GM21381 (cell line): Measurements from ENCODE around the gene GPT2.

Source experiments
- ATAC-seq: cut with Tn5 transposase; IDR thresholded peaks from one replicate; pipeline ENCODE4 v1.9.1; 2021; ENCODE audit warnings: mild to moderate bottlenecking, moderate library complexity; ENCODE audit not compliant: unreplicated experiment

The GPT2 gene

DNA sequence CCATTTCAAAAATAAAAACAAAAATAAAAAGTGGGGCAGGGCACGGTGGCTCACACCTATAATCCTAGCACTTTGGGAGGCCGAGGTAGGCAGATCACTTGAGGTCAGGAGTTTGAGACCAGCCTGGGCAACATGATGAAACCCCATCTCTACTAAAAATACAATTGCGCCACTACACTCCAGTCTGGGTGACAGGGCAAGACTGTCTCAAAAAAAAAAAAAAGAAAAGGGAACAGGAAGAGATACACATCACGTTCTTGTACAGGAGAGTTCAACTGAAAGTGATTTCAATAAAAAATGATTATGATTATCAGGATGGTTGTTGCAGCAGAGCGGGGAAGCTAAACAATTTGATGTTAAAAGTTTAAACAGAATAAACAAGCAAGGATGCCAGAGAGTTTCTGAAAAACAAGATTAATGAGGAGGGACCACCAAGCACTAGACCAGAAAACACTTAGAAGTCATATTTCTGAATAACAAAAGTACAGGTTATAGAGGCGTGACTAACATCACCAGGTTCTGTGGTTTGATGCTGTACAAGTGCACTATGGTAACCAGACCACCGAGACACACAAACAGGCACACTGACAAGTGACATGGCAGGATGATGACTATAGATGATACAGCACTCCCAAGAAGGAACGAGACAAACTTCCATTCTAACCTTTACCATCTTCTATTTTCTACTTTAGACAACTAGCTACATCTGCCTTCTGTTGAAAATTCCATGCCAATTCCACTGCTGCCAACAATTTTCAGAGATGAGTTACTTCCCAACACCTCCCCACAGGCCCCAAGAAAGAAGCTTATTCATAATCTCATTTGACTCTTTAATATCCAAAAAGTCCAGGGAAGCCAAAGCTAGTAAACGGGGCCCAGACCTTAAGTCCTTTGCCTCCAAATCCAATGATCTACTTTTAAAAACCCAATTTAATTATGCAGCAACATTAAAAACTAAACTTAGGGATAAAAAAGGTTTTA is 77.5 kb downstream of the GPT2 start:
- no peak for ATAC-seq

DNA sequence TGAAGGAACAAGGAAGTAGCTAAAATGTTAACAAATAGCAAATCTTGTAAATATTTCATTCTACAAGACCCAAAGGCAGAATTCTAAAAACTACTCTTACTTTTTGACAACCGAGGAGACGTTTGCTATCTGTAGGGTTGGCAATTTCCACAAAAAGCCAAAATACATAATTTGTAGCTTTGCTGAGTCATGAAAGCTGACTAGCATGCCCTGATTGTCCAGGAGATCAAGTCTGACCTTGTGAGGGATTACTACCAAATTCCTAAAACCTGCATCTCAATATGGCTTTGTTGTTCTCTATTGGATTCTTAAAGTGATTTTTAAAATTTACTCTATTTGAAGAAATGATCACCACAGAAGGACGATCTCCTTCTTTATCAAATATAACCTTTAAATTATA is 78.5 kb downstream of the GPT2 start:
- no peak for ATAC-seq

DNA sequence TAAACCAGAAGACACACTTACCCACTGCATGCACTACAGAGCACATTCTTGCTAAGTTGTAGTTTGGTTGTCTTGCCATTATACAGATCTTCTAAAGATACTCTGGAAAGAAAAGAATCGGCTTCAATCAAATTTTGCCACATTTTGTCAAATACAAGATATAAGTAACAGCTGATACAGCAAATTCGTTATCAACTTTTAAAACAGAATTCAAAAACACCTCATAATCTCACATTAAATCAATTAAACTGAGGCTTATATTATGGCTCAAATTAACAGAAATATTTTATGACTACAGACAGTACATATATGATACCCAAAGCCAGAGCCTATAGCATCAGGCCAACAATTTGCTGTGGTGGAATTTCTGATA is 83.9 kb downstream of the GPT2 start:
- ATAC-seq, result no peak

DNA sequence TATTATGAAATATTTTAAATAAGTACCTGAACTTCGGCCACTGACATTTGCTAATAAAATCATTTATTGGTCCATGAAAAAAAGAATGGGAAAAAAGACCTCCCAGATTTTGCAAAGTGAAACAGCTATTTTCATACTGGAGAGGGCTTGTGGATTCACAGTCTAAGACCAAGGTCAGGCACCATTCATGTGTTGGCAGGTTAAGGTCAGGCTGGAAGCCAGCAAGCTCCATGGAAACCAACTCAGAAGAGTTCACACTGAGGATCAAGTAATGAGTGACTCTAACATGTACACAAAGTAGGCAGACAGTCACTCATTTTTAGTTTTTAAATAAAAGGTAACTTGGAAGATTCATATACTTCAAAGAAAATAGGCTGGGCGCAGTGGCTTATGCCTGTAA is 85.9 kb downstream of the GPT2 start:
- no peak for ATAC-seq

DNA sequence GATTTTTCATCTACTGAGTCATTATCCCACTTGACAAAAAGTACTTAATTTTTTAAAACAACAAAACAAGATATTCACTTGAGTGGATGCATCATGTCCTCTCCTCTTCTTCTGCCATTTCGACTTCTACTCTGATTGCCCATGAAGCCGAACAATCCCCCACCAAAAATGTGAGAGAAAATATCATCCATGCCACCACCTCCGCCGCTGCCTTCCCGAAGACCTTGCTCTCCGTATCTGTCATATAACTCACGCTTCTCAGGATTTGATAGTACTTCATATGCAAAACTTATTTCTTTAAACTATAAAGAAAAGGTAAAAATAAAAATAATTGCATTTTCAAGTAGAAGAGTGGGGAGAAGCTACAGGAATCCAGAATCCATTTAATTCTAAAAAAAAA is 87.1 kb downstream of the GPT2 start:
- ATAC-seq, result no peak

DNA sequence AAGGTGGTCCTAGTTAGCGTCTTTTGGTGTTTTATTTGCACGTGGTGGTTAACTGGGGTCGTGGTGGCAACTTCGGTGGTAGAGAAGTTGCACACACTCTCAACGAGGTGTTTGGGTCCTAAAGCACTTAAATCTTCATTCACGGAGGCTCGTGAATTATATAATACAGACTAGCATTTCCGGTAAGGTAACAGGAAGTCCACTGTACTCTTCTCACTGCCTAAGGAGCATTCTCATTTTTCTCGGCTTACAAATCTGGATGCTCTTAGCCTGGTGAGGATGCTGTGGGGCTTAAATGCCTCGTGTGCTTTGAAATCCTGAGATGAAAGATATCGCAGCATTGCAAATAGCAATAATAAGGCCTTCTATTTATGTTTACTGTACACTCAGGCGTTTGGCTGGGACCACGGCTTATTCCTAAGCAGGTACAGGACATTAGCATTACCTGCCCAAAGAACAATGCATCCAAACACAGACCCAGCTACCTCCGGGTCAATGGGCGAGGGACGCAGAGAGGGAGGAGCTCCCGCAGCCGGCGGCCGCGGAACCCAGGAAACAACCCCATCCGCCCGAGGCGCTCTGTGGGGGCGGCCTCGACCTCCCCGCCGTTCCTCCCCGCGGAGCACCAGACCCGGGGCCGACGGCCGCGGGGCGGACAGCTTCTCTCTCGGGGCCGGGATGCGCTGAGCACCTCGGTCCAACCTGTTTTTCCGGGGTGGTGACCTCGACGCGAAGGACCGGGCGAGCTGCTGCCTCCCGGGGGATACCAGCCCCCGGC is 88.5 kb downstream of the GPT2 start:
- ATAC-seq, result peak; percentile 54

DNA sequence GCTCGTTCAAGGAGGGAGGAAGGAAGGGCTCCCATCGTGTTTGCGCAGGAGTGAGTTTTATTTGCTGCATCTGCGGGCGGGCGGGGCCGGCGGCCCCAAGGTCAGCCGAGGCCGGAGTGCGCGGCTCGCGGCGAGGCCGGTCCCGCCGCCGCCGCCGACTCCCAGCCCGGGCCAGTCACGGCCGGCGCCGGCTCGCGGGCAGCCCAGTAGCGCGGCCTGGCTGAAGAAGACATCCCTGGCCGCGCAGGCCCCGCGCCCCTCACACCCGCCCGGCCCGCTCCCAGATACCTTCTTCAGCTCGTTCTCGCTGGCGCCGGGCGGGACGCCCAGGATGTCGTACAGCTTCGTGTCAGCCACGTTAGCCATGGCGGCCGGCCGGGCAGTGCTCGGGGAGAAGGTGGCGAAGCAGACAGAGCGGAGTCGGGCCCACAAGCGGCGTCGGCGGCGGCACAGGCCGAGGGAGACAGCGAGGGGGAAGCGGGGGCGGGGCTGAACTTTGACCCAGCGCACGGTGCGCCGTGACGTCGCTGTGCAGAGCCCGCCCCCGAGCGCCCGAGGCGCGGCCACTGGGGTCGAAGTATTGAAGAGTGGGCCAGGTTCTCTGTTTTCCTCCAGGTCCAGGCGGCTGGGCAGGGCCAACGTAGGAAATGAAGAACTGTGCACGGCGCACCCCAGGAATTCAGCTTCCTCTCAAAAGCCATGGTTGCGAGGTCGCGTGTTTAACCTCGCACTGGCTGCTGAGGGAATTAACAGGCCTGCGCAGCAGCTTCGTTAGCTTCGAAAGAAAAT is 89.2 kb downstream of the GPT2 start, which contains the start of gene DNAJA2:
DNAJA2 (minus strand) TSS at position 468 of the 789 bp plus-strand sequence; CDS start at position 366, 102 bp downstream.
- peak; percentile 85 for ATAC-seq

DNA sequence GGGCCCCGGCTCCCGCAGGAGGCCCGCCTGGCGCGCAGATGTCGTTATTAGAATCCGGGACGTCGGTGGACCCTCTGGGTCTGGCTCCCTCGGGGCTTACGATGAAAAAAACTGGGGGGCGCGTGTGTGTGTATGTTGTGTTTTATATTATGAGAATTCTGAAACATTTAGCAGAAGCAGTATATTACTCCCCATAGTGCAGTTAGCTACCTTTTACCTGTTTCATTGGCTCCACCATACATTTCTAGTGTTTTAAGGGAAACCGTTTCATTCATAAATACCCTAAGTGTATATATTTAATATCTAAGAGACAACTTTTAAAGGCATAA is 89.8 kb downstream of the GPT2 start:
- no peak for ATAC-seq

DNA sequence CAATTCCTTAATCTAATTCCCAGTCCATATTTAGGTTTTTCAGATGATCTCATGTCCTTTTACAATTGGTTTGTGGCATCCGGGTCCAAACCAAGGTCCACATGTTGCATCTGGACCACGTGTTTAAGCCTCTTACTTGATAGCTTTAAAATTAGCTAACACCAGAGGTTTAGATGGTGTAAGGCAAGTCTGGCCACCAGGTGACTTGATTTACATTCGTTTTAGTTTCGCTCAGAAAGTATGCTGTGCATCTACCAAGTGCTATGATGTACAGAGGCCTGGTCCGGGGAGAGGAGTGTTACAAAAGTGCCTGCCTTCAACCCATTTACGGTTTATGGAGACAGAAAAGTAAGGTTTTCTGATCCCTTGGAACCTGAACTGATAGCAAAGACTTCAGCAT is 90.2 kb downstream of the GPT2 start:
- no peak for ATAC-seq

DNA sequence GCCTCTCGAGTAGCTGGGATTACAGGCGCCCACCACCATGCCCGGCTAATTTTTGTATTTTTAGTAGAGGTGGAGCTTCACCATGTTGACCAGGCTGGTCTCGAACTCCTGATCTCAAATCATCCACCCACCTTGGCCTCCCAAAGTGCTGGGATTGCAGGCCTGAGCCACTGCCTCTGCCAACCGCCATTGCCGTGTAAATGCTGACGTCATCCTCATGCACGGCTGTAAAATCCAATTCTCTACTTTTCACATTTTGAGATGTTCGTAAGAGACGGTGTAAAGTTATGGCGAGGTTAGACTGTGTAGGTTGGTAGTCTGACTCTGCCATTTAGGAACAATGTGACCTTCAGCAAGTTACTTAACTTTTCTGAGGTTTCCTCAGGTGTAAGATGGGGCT is 91.0 kb downstream of the GPT2 start:
- ATAC-seq, result no peak

DNA sequence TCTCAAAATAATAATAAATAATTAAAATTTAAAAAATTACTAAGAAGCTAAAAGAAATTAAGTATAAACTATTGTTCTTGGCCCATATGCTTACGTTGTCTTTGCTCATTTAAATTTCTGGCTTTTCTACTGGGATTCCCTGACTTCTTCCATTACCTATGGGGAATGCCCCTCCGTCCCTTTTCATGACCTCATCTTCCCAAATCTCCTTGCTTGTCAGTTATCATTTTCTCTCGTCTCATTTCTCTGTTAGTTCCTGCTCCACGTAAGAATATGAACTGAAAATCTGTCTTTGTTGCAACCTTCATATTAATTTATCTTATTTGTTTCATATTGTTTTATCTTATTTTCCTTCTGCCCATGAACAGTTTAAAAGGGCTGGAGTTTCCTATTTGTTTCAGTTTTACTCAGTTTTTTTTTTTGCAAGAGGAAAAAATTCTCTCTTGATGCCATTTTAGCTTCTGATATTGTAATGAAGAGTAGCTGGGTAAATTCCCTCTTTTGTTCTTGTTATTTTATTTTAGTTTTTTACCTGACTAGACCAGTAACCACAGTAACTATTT is 91.8 kb downstream of the GPT2 start:
- no peak for ATAC-seq

DNA sequence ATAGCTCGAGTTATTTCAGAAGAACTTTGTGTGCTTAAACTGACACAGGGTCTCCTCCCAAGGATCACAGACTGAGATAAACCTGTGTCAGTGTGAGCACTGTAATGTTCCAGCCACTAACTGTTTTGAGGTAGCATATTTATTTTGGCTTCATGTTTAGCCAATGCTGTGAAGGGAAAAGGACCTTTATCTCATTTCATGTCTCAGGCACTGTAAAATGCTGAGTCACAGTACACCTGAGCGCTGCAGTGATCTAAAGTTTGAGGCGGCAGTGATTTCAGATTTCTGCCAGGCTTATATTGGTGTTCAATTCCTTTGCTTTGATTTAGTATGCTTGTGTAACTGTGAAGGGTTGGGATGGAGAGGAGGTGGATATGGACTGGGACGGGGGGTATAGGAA is 92.4 kb downstream of the GPT2 start:
- ATAC-seq, result no peak
